Measurements from ENCODE around the gene NRARP.

- TF ChIP-seq CTCF (IDR thresholded peaks at IDR 0.05) (no peak), POLR2A (IDR thresholded peaks at IDR 0.05) (no peak)
Measured at GRCh38 chr9:137307255-137308056, 5.4 kb upstream of the NRARP start.

Data from tibial nerve (tissue), 3 donors.